IMR-90 (cell line): Measurements from ENCODE around the gene CCT7. TPM values are rescaled to one million over a fixed set of nuclear protein-coding genes. Genes with fewer than 3 reads are reported as not detected.

ENCODE experiments used
- ELK1 ChIP-seq: fragments of 150-350 bp; IDR thresholded peaks from 2 replicates; pipeline ENCODE4 v1.6.1; 2016; ENCODE audit warnings: low read depth, mild to moderate bottlenecking, low read length, moderate library complexity, borderline replicate concordance
- MAFK ChIP-seq: IDR thresholded peaks from 2 replicates; pipeline ENCODE4 v1.6.1; 2012; ENCODE audit warnings: low read depth, low read length, improper control_type of control experiment
- NFE2L2 ChIP-seq: fragments of 150-350 bp; IDR thresholded peaks from 2 replicates; pipeline ENCODE4 v1.6.1; 2016; ENCODE audit warnings: low read depth, mild to moderate bottlenecking, low read length
- RAD21 ChIP-seq: IDR thresholded peaks from 2 replicates; pipeline ENCODE4 v1.6.1; 2012; ENCODE audit warnings: low read length, improper control_type of control experiment
- RCOR1 ChIP-seq: IDR thresholded peaks from 2 replicates; pipeline ENCODE4 v1.6.1; 2012; ENCODE audit warnings: mild to moderate bottlenecking, low read length, improper control_type of control experiment; ENCODE audit not compliant: insufficient replicate concordance
- SMC3 ChIP-seq: fragments of 150-350 bp; IDR thresholded peaks from 2 replicates; pipeline ENCODE4 v1.6.1; 2016; ENCODE audit warnings: low read depth, mild to moderate bottlenecking, antibody characterized with exemption, low read length, moderate library complexity
- polyA plus RNA-seq, 3 experiments: library from polyadenylated mRNA; depleted of rRNA; stranded (reverse); fragments of >200 nt; gene quantifications; 2 replicates each; pipeline ENCODE4 v1.2.3, GENCODE V29; 2012; ENCODE audit warnings: low replicate concordance in 1 of 3
- total RNA-seq: library from RNA; depleted of rRNA; stranded (reverse); fragments of >200 nt; gene quantifications from 2 replicates; pipeline ENCODE4 v1.2.3, GENCODE V29; 2012

Gene CCT7
- total and polyA plus RNA-seq, 2 of the 4 experiments (the other 2 are of a cell fraction): 321 to 575 TPM

GRCh38 chr2:73252238-73253027 lies 18.3 kb downstream of the CCT7 start (continued):
- TF ChIP-seq ELK1 (no peak), MAFK (no peak), NFE2L2 (no peak), RCOR1 (no peak), RAD21 (no peak), SMC3 (no peak)
